Mucosa of gallbladder (tissue), 1 donor: ENCODE measurements around the gene ETV1. TPM values are rescaled to one million over a fixed set of nuclear protein-coding genes. Genes with fewer than 3 reads are reported as not detected.
"Not testable (repeated sequence)": the region's sequence is repeated elsewhere in the genome, so short reads cannot be mapped to it uniquely, and the experiment has no call there.

Experiments
- DNase-seq: peaks from one replicate; pipeline ENCODE4 v3.0.0-alpha.2; 2020; ENCODE audit warnings: low spot score
- total RNA-seq: library from RNA; stranded (reverse); gene quantifications from one replicate; pipeline ENCODE4 v1.2.1, GENCODE V29; 2021
- donor health status: DM: no; HTN: no; CAD: no.

Gene ETV1
- total RNA-seq, 1 donor from 2014 or later = 136 TPM

DNA sequence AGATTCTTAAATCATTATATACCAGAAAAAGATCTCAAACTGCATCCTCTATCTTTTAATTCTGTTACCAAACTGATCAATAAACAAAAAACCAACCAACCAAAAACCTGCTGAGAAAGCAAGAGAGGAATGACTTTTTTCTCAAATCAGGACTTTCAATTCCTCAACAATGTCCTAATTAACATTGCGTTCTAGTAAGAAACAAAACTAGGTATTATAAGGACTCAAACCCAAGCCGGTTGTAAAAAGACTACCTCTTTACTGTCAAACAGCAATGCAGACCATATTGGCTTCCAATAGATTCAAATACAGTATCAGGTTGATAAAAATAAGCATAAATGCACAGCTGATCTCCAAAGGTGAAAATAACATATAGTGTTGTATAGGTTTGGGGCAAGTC is 57.3 kb downstream of the ETV1 start:
- no peak for DNase-seq

DNA sequence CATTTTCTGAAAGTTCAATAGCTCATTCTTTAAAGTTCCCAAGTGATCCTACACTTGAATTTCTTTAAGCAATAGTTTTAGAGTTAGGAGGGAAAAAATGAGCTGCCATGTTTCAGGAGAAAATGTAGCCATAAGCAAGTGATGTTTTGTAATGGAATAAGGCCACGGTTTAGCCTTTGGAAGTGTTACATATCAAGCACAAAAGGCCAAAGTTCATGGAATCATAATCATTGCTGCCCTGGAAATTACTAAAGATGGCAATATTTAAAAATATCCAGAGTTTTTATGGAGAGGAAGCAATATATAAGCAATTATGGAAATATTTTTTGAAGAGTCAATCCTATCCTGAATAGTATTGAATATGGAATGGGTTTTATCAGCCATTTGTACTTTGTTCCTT is 68.4 kb downstream of the ETV1 start:
- DNase-seq = no peak

DNA sequence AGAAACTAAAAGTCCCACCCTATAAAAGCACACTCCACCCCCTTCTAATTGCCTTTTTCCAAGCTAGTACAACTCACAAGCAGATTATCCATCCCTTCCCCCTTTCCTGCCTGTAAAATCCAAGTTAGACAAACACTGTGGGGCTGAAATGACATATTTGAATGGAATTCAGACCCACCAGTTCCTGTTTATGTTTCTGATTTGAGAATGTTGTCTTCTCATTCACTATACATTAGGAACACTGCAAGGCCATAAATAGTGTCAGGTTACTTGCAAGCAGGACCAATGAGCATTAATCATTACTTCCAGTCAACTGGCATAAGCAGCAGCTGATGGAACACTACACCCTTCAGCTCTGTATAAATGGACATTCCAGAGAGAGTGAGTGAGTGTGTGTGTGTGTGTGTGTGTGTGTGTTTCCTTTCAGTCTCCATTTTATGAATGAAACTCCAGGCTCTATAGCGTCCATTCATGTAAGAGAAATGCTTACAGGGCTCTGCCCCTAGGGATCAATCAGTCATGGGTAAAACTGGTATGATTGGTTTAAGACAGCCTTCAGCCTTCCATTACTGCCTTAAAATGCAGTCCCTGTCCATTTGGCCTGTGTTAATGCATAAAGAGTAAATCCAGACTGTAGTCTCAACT is 69.3 kb downstream of the ETV1 start:
- DNase-seq = peak; percentile 37

DNA sequence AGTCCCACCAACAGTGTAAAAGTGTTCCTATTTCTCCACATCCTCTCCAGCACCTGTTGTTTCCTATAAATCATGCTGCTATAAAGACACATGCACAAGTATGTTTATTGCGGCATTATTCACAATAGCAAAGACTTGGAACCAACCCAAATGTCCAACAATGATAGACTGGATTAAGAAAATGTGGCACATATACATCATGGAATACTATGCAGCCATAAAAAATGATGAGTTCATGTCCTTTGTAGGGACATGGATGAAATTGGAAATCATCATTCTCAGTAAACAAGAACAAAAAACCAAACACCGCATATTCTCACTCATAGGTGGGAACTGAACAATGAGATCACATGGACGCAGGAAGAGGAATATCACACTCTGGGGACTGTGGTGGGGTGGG is 71.1 kb downstream of the ETV1 start:
- DNase-seq = not testable (repeated sequence)

DNA sequence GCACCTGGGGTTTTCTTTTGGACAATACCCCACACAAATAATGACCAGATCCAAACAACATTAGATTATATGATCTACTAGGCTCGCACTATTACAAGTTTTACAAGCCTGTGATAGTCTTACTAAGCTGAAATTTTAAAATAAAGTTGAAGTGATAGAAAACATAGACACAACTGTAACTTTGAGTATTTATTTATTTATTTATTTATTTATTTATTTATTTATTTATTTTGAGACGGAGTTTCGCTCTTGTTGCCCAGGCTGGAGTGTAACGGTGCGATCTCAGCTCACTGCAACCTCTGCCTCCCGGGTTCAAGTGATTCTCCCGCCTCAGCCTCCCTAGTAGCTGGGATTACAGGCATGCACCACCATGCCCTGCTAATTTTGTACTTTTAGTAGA is 72.4 kb downstream of the ETV1 start:
- DNase-seq = not testable (repeated sequence)

DNA sequence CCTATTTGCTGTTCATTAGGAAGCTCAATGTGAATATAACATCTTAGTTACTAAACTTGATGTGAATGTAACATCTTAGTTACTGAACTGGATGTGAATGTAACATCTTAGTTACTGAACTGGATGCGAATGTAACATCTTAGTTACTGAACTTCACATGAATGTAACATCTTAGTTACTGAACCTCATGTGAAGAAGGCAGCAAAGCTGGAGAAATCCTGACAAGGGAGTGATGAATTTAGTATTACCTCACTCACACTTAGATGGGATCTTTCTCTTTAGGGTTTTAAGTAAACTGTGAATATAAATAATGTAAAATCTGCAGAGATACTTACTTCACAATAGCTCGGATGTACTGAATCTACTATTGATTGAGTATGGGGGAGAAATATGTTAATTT is 73.6 kb downstream of the ETV1 start:
- DNase-seq = no peak

DNA sequence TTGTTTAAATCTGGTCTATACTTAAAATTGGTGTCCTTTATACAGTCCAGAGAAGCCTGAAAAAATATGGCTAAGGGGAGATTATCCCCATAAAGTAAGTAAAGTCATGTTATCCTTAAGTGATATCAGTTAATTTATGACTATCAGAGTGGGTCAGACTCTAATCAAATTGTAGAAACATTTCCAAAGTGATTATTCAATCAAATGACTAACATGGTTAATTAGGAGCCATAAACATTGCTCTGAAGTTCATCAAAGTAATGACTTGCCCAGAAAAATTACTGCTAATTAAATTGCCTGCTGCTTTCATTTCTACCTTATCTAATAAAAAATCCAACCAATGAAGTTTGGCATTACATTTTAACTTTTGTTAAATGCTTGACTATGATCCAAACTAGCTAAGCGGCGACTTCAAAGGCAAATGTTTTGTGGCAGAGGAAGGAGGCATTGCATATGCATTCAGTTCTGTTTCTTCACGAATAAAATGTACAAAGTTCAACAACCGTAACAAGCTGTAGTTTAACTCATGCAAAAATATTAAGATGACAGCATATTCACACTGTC is 76.7 kb downstream of the ETV1 start:
- no peak for DNase-seq

DNA sequence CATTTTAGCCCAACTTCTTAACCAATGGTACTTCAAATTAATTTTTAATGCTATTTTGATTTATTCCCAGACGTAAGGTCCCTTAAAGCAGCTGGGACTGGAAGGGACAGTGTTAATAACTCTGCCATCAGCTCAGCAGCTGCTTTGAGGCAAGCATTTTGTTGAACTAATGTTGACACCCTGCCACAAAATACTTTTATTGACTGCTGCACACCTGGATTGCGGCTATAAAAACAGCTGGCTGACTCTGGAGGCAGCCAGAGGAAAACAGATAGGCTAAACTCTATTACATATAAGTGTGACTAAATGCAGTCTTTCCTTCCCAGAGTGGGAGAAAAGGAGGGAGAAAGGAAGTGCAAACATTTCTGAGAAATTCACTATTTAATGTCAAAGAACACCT is 77.6 kb downstream of the ETV1 start:
- DNase-seq = no peak

DNA sequence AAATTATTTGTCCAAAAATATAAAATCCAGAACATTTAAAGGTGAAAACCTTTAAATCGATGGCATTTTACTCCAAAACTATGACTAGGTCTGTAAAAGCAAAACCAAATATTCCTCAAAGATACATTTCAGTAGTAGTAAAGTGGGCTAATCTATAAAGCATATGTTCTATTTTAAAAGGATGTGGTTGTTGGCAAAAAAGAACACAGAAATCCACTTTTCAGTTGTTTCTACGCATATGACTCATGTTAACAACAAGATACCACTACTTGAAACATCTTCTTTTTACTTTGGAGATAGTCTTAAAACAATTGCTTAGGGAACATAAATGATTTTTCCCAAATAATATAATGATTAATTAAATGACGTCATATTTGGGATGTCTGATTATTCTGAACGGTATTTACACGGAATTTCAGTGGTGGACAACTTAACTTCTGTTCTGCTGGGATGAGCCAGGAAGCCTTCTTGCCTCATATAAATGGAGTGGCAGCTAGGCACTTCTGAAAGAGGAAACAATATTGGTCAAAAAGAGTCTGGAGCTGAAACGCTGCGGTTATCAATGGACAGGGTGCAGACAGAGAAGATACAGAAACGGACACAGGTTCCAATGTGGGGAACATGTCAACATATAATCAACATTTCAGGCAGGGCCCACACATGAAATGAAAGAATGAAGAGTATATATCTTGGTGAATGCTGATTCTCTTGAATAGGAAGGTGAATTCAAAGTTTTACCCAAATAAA is 78.5 kb downstream of the ETV1 start:
- DNase-seq = no peak

DNA sequence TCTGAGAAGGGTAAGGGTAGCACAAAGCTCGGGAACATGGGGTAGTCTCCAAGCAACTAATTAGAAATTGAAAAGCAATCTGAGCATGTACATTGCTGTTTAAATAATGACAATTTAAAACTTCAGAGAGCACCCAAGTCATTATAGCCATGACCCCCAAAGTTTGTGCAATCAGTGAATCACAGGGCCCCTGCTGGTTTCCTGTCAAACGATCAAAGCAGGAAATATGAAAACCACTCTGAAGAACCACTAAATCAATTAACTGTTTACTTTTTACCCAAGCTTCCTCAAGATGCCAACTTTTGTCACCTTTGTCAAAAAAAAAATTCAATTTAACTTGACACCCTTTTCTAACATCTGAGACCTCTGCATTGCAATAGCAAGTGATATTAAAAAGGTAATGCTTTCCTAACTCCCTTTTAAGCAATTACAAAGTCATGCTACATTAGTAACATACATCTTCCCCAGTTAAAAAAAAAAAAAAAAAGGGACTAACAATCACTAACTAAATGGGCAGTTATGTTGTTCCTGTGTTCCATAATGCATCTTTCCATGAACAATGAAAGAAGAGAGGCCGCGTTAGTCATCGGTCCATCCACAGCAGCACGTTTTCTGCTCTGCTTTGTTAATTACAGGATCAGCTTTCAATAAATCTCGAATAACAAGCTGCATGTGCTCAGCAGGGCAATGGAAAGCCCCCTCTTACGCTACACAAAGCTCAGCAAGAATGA is 80.6 kb downstream of the ETV1 start:
- no peak for DNase-seq

DNA sequence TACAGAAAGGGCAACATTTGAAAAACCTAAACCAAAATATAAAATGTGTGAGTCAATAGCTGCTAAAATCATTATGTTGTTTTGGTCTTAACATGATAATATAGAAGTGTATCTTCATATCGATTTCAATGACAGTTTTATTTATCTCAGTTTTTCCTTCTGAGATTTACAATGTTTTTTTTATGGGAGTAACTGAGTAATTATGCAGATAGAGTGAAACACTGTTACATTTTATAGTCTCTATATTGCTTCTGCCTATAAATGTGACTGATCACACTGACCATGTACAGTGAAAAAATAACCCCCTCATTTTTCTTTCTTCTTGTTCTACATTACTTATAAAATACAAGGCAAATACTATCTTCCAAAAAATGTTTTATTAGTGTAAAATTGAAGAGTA is 81.6 kb downstream of the ETV1 start:
- no peak for DNase-seq

DNA sequence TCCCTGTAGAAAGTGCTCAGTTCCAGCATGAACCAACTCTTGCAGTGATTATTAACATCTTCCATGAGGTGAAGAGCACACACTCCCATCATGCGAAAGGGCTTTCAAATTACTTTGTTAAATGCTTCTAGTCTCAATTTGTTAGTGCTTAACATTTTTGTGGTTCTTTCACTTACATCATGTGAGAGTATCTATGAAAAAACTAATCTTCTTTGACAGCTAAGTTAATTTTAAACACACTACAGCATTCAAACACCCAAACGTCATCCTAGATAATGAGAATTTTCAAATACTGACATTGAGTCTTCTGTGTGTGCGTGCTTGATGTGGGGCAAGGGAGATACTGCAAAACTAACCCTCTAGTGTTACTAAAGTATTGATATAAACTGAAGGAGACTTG is 84.8 kb downstream of the ETV1 start:
- no peak for DNase-seq

DNA sequence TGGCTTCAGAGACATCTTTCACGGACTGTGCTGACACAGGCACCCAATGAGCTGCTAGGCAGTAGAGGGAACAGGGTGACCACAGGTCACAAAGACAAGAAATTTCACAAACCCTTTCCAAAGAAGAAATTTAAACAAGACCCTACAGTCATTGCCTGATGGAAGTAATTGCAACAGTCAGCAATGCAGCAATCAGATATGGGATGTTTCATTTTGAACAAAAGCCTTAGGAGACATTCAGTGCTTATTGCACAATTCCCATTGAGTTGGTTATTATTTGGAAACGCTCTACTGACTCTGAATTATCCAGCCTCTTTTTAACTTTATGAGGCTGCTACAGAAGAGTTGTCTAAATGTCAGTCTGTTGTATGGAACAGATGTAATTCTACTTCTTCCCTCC is 85.5 kb downstream of the ETV1 start:
- no peak for DNase-seq

DNA sequence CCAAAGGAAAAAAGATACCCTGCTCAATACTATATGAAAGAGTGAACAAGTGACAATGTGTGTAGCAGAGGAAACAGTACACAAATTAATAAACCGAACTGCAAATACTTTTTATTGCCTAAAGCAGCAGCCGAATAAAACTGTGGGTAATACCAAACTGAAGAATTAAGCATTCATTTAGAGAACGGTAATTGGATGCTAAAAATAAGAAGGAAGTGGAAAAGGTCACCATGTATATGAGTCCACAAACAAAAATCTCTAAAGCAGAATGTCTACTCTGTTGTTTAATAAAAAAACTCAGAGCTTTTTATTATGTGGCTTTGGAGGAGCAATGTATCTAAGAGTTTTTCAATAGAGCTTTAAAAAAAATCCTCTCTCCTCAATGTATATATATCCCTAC is 87.9 kb downstream of the ETV1 start:
- no peak for DNase-seq

DNA sequence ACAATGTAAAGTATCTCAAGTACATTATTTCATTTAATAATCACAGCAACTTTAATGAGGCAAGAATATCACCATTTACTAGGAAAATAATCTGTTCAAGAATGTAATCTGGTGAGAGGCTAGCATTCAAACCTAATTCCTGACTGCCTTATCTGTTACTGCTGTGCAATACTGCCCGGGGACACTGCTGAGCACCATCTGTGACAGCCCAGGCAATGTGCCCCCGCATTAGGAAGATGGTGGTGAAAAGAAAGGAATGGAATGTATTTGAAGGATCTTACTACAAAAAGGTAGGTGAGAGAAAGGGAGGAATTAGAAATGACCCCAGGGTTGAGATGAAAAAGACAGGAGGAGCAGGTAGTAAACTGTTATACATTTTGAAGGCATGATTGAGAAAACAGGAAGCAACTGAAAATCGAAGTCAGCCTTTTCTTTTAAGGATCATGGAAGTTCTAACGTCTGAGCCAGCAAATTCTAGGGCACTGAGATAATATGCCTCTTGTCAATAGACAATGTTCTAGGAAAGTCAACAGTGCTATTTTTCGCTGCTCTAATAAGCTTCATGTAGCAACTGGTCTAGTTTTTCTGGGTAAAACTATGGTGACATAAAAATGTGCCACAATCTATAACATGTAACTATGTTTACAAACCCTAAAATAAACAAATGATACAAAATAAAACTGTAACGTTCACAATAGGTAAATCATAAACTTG is 90.4 kb downstream of the ETV1 start:
- no peak for DNase-seq

DNA sequence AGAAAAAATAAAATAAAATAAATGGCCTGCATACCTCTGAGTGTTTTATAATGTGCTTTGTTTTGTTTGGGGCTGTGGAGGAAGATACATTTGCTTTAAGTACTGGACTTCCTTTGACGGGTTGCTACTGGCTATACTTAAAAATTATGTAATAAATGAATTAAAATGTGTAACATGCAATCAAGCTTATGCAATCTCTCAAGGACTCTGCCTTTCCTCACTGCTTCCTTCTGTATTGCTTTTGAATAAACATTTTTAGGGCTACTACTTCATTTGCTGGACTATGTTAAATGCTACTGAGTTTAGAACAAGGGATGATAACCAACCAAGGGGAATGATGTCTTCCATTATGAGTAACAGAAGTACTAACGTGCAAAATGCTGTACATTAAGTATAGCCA is 91.6 kb downstream of the ETV1 start:
- DNase-seq = no peak

DNA sequence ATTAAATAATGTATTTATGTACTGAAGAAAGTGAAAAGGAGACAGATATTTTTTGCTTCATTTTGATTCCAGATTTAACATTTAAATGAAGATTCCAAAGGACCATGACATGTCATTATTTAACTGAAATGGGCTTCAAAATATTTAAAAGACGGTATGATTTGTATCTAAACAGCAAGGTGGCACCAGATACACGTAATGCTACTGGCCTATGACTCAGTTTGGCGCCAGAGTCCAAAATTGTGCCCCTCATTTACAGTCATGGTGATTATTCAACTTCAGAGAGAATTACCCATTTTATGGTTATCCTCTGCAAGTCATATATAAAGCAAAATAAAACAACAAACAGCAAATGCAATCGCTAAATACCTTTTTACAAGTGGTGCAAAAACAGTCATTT is 94.5 kb downstream of the ETV1 start:
- DNase-seq = no peak

DNA sequence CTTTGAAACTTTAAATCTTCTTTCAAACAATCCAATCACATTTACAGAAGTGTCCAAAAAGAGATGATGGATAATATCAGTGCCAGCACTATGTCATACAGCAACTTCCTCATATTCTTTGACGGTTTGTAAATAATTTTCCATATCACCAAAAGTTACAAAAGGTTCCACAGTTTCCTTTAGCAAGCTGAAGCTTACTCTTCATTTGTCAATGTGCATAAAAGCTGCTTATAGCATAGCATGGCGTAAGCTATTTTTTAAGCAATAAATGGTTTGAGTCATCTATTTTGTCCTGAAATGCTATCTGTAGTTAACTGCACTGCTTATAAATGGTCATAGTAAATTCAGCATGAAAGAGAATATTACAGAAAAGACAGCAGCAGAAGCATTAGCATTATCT is 95.1 kb downstream of the ETV1 start:
- DNase-seq = no peak

DNA sequence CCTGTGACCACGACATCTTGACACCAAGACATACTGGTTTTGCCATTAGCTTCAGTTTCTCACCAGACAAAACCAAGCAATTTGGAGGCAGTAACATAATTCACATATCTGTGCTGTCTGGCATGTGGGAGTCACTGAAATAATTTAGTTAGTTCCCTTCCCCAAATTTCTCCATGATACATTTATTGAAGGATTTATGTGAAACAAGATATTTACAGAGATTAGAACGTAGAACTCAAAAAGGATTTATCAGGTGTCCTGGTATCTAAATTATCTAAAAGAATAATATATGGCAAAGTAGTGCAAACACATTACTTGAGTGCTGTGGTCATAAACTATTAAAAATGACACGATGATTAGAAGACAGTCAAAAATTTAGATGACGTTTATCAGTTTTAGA is 98.7 kb downstream of the ETV1 start:
- DNase-seq = no peak

DNA sequence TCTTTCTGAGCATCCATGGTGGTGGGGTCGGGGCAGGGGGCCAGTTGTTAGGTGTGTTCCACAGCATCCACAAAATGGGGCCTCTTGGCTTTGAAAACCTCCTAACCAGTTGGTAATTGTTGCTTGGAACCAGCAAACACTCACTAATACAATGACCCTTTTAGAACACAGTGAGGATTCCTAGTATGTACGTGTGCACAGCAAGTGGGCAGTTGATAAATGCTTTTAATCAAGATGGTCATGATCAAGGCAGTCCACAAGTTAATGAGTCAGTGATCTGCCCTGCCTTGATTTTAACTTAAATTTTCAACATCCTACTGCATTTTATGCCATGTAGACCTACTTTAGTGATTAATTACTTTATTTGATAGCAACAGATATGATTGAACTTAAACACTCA is 103.1 kb downstream of the ETV1 start:
- DNase-seq = no peak

DNA sequence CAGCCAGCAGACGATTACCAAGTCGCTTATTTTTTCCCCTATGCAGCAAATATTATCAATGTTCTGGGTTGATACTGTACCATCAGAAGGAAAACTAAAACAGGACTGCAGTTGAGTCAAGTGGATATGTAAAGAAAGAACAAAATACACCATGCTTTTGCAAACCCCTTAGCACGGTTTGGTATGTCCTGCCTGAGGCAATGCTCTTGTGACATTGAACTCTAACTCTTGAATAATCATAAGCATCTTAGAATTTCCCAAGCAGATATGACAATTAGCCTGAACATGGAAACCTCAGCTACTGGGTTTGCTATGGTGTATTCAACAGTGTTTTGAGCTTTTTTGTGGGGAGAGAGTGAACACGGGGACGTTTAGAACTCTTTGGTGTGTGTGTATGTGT is 107.4 kb downstream of the ETV1 start:
- no peak for DNase-seq

DNA sequence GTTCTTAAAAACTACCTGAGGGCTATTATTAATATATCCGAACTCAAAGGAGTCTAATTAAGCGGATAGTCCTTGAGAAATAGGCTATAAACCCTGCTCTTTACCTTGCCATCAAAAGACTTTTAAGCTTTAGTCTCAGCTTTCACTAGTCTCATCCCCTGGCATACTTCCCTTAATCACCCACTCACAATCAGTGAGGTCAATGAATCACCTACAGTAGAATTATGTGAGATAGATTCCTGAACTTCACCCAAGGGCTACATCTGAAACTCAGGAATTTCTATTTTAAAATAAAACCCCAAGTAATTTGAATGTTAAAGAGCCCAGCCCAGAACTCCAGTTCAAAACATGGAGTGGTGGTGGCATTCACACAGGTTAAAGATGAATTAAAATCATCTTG is 108.7 kb downstream of the ETV1 start:
- DNase-seq = no peak
